OCI-LY1 (cell line): ENCODE data around the gene DKK1.

Source experiments
- H2AFZ ChIP-seq: fragments of 200-600 bp; sonication (generic), shearing (Covaris generic); 2 replicates; pipeline ENCODE4 v1.6.0; 2014; ENCODE audit warnings: antibody characterized with exemption, mild to moderate bottlenecking, low read length
- H3F3A ChIP-seq: fragments of 200-600 bp; sonication (generic), shearing (Covaris generic); 2 replicates; pipeline ENCODE4 v1.6.0; 2014; ENCODE audit warnings: mild to moderate bottlenecking, antibody characterized with exemption, low read length, moderate library complexity; ENCODE audit not compliant: insufficient read depth
- H3K27ac ChIP-seq: fragments of 200-600 bp; sonication (generic); 2 replicates; pipeline ENCODE4 v1.5.1; 2014; ENCODE audit warnings: low read length, mixed run types, mild to moderate bottlenecking, low read depth; ENCODE audit not compliant: poor library complexity, severe bottlenecking
- H3K27me3 ChIP-seq: fragments of 200-600 bp; sonication (generic); 2 replicates; pipeline ENCODE4 v1.6.0; 2014; ENCODE audit warnings: antibody characterized with exemption, mild to moderate bottlenecking, low read length, moderate library complexity; ENCODE audit not compliant: insufficient read depth
- H3K36me3 ChIP-seq: fragments of 200-600 bp; sonication (generic); 2 replicates; pipeline ENCODE4 v1.6.1; 2014; ENCODE audit warnings: mild to moderate bottlenecking, antibody characterized with exemption, low read length, moderate library complexity, mixed read lengths; ENCODE audit not compliant: insufficient read depth
- H3K4me1 ChIP-seq: fragments of 200-600 bp; sonication (generic); 2 replicates; pipeline ENCODE4 v1.5.1; 2014; ENCODE audit warnings: mild to moderate bottlenecking, low read length, moderate library complexity; ENCODE audit not compliant: insufficient read depth, severe bottlenecking
- H3K4me2 ChIP-seq: fragments of 200-600 bp; sonication (generic), shearing (Covaris generic); 2 replicates; pipeline ENCODE4 v1.6.1; 2014; ENCODE audit warnings: low read length
- H3K4me3 ChIP-seq: fragments of 200-600 bp; sonication (generic); 2 replicates; pipeline ENCODE4 v1.5.1; 2014; ENCODE audit warnings: low read length, low read depth, mild to moderate bottlenecking, mixed read lengths; ENCODE audit not compliant: poor library complexity, severe bottlenecking
- H3K79me2 ChIP-seq: fragments of 200-600 bp; shearing (Covaris generic); 2 replicates; pipeline ENCODE4 v1.6.1; 2016; ENCODE audit warnings: mixed run types, low read length, mixed read lengths; ENCODE audit not compliant: insufficient read depth
- H3K9ac ChIP-seq: fragments of 200-600 bp; sonication (generic), shearing (Covaris generic); 2 replicates; pipeline ENCODE4 v1.6.1; 2014; ENCODE audit warnings: mild to moderate bottlenecking, low read length, mixed read lengths
- H3K9me2 ChIP-seq: fragments of 200-600 bp; sonication (generic), shearing (Covaris generic); 2 replicates; pipeline ENCODE4 v1.6.1; 2014; ENCODE audit warnings: low read depth, mild to moderate bottlenecking, low read length, mixed read lengths
- H3K9me3 ChIP-seq: fragments of 200-600 bp; shearing (Covaris generic); 2 replicates; pipeline ENCODE4 v1.6.1; 2014; ENCODE audit warnings: low read length, mixed read lengths
- H4K20me1 ChIP-seq: fragments of 200-600 bp; sonication (generic), shearing (Covaris generic); 2 replicates; pipeline ENCODE4 v1.6.0; 2016; ENCODE audit warnings: mild to moderate bottlenecking, low read length; ENCODE audit not compliant: insufficient read depth
- CTCF ChIP-seq: fragments of 200-600 bp; sonication (generic), shearing (Covaris generic); IDR thresholded peaks from 2 replicates; pipeline ENCODE4 v1.5.1; 2017; ENCODE audit warnings: mild to moderate bottlenecking, antibody characterized with exemption, low read length, moderate library complexity, mixed read lengths
- EZH2 ChIP-seq: fragments of 200-600 bp; sonication (generic), shearing (Covaris generic); IDR thresholded peaks from 2 replicates; pipeline ENCODE4 v1.8.0; 2017; ENCODE audit warnings: borderline replicate concordance, mixed run types, mild to moderate bottlenecking, antibody characterized with exemption, low read length, moderate library complexity, mixed read lengths

DKK1 gene

GRCh38 chr10:52326382-52326781, 12.3 kb downstream of the DKK1 start:
- H3K27ac ChIP-seq = no peak overlapping the region
- H3F3A ChIP-seq = no peaks in the 10 kb centered on the region
- H3K9ac ChIP-seq = no peak overlapping the region
- H3K27me3 ChIP-seq = no peaks in the 10 kb centered on the region
- H3K4me1 ChIP-seq = no peaks in the 10 kb centered on the region
- H3K9me2 ChIP-seq = no peaks in the 10 kb centered on the region
- H3K36me3 ChIP-seq = no peaks in the 10 kb centered on the region
- TF ChIP-seq CTCF = no peak
- no peak for TF ChIP-seq EZH2
- H3K4me2 ChIP-seq = no peak overlapping the region
- no peaks in the 10 kb centered on the region for H3K9me3 ChIP-seq
- no peak overlapping the region for H2AFZ ChIP-seq
- H3K4me3 ChIP-seq = no peak overlapping the region
- H4K20me1 ChIP-seq = no peaks in the 10 kb centered on the region
- H3K79me2 ChIP-seq = no peaks in the 10 kb centered on the region

GRCh38 chr10:52331638-52332364, 17.7 kb downstream of the DKK1 start:
- H3K4me3 ChIP-seq = no peak overlapping the region
- no peaks in the 10 kb centered on the region for H3K9me3 ChIP-seq
- H3K79me2 ChIP-seq = no peaks in the 10 kb centered on the region
- no peaks in the 10 kb centered on the region for H3K36me3 ChIP-seq
- no peak for TF ChIP-seq EZH2
- TF ChIP-seq CTCF = no peak
- H3K9ac ChIP-seq = no peak overlapping the region
- no peak overlapping the region for H2AFZ ChIP-seq
- H3K27ac ChIP-seq = no peak overlapping the region
- no peaks in the 10 kb centered on the region for H3K27me3 ChIP-seq
- H4K20me1 ChIP-seq = no peaks in the 10 kb centered on the region
- H3F3A ChIP-seq = no peaks in the 10 kb centered on the region
- H3K4me1 ChIP-seq = no peaks in the 10 kb centered on the region
- no peaks in the 10 kb centered on the region for H3K9me2 ChIP-seq
- no peak overlapping the region for H3K4me2 ChIP-seq

DNA sequence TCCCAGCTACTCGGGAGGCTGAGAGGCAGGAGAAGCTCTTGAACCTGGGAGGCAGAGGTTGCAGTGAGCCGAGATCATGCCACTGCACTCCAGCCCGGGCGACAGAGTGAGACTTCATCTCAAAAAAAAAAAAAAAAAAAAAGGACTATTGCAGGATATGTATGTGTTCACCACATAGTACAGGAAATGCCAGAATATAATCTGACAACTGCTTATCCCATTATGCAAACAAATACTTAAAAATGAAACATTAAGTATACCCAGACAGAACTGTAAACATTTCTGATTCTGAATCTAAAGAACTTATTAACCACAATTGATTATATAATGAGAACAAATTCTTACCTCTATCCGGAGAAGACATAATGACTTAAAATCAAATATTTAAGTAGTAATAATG, 18.7 kb downstream of the DKK1 start:
- Histone ChIP-seq H3F3A (no peaks in the 10 kb centered on the region), H3K79me2 (no peaks in the 10 kb centered on the region), H3K9me2 (no peaks in the 10 kb centered on the region), H4K20me1 (no peaks in the 10 kb centered on the region), H3K27ac (no peak overlapping the region), H3K9ac (no peak overlapping the region), H3K4me2 (no peak overlapping the region), H3K27me3 (no peaks in the 10 kb centered on the region), H3K9me3 (no peaks in the 10 kb centered on the region), H3K4me3 (no peak overlapping the region), H3K4me1 (no peaks in the 10 kb centered on the region), H3K36me3 (no peaks in the 10 kb centered on the region), H2AFZ (no peak overlapping the region)
- TF ChIP-seq CTCF = no peak
- TF ChIP-seq EZH2 = no peak
